Central memory CD8-positive, alpha-beta T cell (primary cell): Measurements from ENCODE around the gene TMOD2.

Source experiments
- ATAC-seq: fragments of 150-1000 bp; cut with Tn5 transposase; replicated peaks from 2 replicates; pipeline ENCODE4 v1.10.0; 2022; ENCODE audit warnings: mild to moderate bottlenecking, moderate FRiP score, moderate number of reproducible peaks; ENCODE audit not compliant: poor library complexity, severe bottlenecking; ENCODE audit errors: extremely low read depth
- DNase-seq, 2 donors: peaks; one replicate each; pipeline ENCODE4 v3.0.0; 2021; ENCODE audit warnings: low spot score in 2 of 2
- H3K27ac Mint-ChIP-seq: one replicate; pipeline ENCODE4 v1.8.0; 2022; ENCODE audit warnings: low read depth, mild to moderate bottlenecking, moderate library complexity, mixed read lengths
- H3K27me3 Mint-ChIP-seq: one replicate; pipeline ENCODE4 v1.8.0; 2022; ENCODE audit warnings: mixed read lengths
- H3K36me3 Mint-ChIP-seq: one replicate; pipeline ENCODE4 v1.8.0; 2022; ENCODE audit warnings: mild to moderate bottlenecking, moderate library complexity, mixed read lengths; ENCODE audit not compliant: insufficient read depth
- H3K4me1 Mint-ChIP-seq: one replicate; pipeline ENCODE4 v1.8.0; 2022; ENCODE audit warnings: mixed read lengths
- H3K4me3 Mint-ChIP-seq: one replicate; pipeline ENCODE4 v1.8.0; 2022; ENCODE audit warnings: mild to moderate bottlenecking, moderate library complexity, mixed read lengths
- H3K9me3 Mint-ChIP-seq: one replicate; pipeline ENCODE4 v1.8.0; 2022; ENCODE audit warnings: mixed read lengths

Gene TMOD2

DNA sequence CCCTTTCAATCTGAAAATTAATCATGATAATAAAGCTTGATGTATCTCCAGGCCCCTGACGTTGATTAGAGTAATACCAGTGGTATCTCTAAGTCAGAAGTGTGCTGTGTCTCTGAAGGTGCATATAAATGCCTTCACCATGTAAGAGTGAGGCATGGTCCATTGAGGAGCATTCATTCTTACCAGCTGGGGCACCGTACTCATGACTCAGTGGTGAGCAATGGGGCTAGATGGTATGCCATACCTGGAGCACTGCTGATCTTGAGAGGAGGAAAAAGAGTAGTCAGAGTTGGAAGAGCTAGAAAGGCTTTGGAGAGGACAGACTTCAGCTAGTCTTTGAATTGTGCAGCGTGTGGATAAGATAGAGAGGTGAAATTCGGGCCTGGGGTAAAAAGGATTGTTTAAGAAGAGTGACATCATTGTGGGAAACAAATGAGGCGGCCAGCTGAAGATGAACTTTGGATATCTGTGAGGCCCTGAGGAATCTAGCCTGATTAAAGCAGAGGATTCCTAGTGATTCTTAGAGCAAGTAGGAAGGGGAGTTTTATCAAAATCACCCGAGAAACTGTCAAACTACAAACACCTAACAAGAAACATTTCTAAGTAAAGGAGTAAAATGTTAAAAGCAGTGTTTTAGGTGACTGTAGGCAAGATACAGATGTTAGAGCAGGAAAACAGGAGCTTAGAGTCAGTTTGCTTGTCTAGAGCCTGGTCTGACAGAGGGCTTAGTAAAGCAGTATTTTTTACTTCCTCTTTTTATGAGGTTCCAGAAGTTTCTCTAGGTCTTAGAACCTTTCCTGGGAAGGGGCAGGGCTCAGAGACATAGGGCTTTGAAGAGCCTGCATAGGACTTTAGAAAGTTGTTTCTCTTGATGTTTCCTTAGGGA is 91.7 kb downstream of the TMOD2 start:
- ATAC-seq (no peak), DNase-seq (no peak)
- Mint-ChIP-seq H3K36me3 (peaks cover 2% of the 10 kb centered on the region), H3K9me3 (no peaks in the 10 kb centered on the region), H3K4me3 (no peak overlapping the region), H3K27me3 (no peaks in the 10 kb centered on the region), H3K27ac (no peak overlapping the region), H3K4me1 (peaks cover 68% of the 10 kb centered on the region)

DNA sequence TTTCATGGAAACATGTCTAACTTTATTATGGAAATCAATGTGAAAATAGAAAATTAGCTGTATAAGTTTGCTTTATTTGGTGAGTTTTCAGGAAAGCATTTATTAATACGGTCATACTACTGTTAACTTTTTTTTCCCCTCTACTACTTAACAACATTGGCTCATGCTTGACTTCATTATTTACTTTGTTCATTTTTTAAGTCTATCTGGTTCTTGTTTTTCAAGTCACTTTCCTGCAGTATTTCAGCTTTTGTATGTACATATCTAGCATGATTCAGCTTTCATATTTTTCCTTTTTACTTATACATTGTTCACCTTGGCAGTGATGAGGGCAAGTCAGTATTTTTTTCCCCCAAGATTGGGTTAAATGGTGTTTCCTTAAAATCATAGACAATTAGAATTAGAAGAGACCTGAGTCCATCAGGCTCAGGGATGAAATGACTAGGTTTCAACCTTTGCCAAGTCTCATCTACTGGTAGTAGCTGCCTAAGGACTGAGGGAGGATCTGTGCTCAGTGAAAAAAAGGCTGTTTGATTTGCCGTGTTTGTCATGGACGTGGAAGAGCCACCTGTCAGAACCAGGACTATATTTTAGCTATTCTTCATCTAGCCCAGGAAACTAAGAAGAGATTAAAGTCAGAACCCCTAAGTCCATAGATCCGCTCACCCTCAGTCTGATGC is 93.5 kb downstream of the TMOD2 start:
- Mint-ChIP-seq H3K9me3 (no peaks in the 10 kb centered on the region), H3K27me3 (no peaks in the 10 kb centered on the region), H3K4me3 (no peak overlapping the region), H3K4me1 (peaks cover 70% of the 10 kb centered on the region), H3K36me3 (peaks cover 4% of the 10 kb centered on the region), H3K27ac (no peak overlapping the region)
- ATAC-seq = no peak
- no peak for DNase-seq

DNA sequence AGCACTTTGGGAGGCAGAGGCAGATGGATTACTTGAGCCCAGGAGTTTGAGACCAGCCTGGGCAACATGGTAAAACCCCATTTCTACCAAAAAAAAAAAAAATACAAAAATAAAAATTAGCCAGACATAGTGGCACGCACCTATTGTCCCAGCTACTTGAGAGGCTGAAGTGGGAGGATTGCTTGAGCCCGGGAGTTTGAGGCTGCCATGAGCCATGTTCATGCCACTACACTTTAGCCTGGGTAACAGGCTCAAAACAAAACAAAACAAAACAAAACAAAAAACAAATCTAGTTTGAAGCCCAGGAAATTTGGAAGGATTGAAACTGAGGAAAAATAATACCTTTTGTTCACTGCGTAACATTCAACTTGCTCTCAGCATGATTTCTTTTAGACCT is 94.7 kb downstream of the TMOD2 start:
- H3K27me3 Mint-ChIP-seq = no peaks in the 10 kb centered on the region
- no peaks in the 10 kb centered on the region for H3K9me3 Mint-ChIP-seq
- no peak for ATAC-seq
- H3K4me1 Mint-ChIP-seq = peaks cover 70% of the 10 kb centered on the region
- no peak overlapping the region for H3K27ac Mint-ChIP-seq
- DNase-seq = no peak
- H3K4me3 Mint-ChIP-seq = no peak overlapping the region
- H3K36me3 Mint-ChIP-seq = peaks cover 5% of the 10 kb centered on the region

DNA sequence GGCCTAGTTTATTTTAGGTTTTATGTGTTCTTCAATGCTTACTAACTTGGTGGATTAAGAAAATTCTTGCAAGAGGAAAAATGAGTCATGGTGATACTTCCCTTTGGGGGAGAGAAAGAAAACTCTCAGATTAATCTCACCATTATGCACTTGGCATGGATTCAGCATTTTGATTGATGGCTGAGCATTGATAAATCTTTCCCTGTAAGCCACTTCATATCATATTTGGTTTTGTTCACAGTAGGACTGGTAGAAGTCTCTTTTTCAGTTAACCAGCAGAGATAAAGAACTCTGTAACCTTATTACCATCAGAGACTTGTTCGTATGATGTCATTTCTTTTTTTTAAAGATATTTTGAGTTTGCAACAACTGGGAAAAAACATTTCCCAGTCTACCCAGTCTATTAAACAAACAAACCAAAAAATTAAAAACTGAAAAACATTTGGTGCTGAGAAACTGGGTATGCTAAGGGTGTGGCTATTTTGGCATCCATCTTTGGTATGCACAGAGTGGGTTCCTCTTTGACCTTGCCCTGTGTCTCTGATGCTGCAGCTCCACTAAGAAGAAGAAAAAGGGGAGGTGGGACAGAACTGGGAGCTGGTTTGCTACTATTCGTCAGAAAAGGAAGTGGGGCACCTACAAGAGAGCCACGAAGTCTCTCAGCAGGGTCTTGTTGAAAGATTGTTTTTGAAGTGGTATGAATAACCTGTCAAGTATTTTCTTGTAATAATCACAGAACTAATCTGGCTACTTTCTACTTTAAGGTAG is 95.2 kb downstream of the TMOD2 start:
- no peak for ATAC-seq
- peaks cover 6% of the 10 kb centered on the region for H3K36me3 Mint-ChIP-seq
- H3K4me3 Mint-ChIP-seq = no peak overlapping the region
- peaks cover 68% of the 10 kb centered on the region for H3K4me1 Mint-ChIP-seq
- H3K9me3 Mint-ChIP-seq = no peaks in the 10 kb centered on the region
- H3K27me3 Mint-ChIP-seq = no peaks in the 10 kb centered on the region
- no peak overlapping the region for H3K27ac Mint-ChIP-seq
- DNase-seq = no peak

DNA sequence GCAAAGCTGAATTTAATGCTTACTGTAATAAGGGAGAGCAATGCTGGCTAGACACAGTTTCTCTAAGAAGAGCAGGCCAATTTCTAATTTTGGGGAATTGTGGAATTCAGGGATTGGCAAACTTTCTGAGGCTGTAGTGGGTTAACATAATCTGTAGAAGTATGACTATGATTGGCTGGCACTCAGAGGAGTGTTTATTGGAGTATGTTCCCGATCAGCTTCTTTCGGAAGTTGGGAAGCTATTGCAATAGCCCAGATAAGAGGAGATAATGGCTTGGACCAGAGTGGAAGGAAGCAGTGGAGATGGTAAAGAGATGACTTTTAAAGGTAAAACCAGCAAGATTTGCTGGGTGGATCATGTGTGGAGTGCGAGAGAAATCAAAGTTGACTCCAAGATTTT is 97.4 kb downstream of the TMOD2 start:
- peaks cover 6% of the 10 kb centered on the region for H3K36me3 Mint-ChIP-seq
- DNase-seq (no peak), ATAC-seq (no peak)

DNA sequence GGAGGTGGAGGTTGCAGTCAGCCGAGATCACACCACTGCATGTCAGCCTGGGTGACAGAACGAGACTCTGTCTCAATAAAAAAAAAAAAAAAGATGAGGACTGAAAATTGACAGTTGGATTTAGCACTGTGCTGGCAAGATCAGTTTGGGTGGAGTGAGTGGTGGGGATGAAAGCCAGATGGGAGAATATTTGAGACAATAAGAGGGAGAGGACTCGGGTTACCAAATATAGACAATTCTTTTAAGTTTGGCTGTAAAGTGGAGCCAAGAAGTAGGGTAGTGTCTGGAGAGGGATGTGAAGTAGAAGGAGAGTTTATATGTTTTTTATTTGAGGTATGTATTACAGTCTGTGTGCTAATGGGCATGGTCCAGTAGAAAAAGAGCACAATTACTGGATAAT is 98.5 kb downstream of the TMOD2 start:
- H3K27me3 Mint-ChIP-seq = no peaks in the 10 kb centered on the region

More for the DNA sequence above, 97.4 kb downstream of the TMOD2 start:
- no peaks in the 10 kb centered on the region for H3K27me3 Mint-ChIP-seq
- peak overlapping the region; percentile 37 for H3K27ac Mint-ChIP-seq
- peaks cover 66% of the 10 kb centered on the region for H3K4me1 Mint-ChIP-seq
- no peak overlapping the region for H3K4me3 Mint-ChIP-seq
- H3K9me3 Mint-ChIP-seq = no peaks in the 10 kb centered on the region

DNA sequence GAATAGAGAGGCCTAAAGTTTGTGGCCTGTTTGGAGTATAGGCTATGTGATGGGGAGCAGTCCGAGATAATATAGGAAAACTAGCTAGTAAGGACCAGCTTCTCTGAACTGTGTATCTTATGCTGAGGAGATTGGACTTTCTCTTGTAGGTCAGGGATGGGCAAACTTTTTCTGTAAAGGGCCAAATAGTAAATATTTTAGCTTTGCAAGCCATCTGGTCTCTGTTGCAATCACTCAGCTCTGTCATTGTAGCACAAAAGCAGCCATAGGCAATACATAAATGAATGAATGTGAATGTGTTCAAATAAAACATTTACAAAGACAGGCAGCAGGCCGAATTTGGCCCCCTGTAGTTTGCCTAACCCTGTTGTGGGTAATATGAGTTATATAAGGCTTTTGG is 102.6 kb downstream of the TMOD2 start:
- H3K4me3 Mint-ChIP-seq = no peak overlapping the region
- no peak for DNase-seq
- ATAC-seq = no peak
- H3K36me3 Mint-ChIP-seq = peaks cover 2% of the 10 kb centered on the region
- H3K9me3 Mint-ChIP-seq = no peaks in the 10 kb centered on the region
- H3K4me1 Mint-ChIP-seq = peaks cover 67% of the 10 kb centered on the region
- no peak overlapping the region for H3K27ac Mint-ChIP-seq
- no peaks in the 10 kb centered on the region for H3K27me3 Mint-ChIP-seq

More for the DNA sequence above, 98.5 kb downstream of the TMOD2 start:
- Mint-ChIP-seq H3K36me3 (peaks cover 6% of the 10 kb centered on the region), H3K27ac (no peak overlapping the region), H3K9me3 (no peaks in the 10 kb centered on the region), H3K4me3 (no peak overlapping the region), H3K4me1 (peaks cover 69% of the 10 kb centered on the region)
- no peak for ATAC-seq
- no peak for DNase-seq

DNA sequence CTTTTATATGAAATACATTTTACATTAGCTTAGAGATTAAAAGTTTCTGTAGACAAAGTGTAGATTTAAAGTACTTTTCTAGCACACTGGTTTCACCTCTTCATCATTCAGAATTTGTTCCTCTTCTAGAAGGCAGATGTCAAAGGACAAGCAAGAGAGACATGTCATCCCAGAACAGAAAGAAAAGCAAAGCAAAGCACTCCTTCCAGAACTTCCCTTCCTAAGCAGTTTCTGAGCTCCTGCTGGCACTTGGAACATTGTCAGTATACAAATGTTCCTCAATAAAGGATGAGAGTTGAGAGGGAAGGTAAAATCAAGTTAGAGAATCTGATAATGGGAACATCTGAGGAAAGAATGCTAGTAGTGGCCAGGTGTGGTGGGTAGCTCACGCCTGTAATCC is 104.2 kb downstream of the TMOD2 start:
- no peaks in the 10 kb centered on the region for H3K9me3 Mint-ChIP-seq
- DNase-seq (no peak), ATAC-seq (no peak)
- H3K27me3 Mint-ChIP-seq = no peaks in the 10 kb centered on the region
- peaks cover 2% of the 10 kb centered on the region for H3K36me3 Mint-ChIP-seq
- no peak overlapping the region for H3K27ac Mint-ChIP-seq
- peaks cover 63% of the 10 kb centered on the region for H3K4me1 Mint-ChIP-seq
- H3K4me3 Mint-ChIP-seq = no peak overlapping the region

DNA sequence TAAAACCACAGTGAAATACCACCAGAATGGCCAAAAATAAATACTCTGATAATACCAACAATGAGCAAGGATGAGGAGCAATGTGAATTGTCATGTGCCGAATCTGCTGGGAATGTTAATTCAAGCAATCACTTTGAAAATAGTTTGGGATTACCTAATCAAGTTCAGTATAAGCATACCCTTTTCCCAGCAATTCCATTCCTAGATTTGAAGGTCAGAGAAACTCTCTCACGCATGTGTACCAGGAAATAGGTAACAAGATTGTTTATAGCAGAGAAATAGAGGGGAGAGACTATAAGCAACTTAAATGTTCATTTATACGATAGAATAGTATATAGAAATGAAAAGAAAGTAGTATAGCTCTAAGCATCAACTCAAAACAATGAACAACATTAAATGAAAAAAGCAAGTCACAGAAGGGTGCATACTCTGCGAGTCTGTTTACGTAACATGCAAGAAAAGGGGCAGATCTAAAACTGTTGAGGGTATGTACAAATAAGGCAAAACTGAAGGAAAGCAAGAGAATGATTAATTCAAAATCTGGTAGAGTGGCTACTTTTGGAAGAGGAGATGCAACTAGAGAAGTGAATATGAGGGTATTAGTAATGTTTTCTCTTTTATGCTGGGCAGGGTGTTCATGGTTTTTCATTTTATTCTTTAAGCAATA is 105.5 kb downstream of the TMOD2 start:
- Mint-ChIP-seq H3K27me3 (no peaks in the 10 kb centered on the region), H3K36me3 (peaks cover 2% of the 10 kb centered on the region), H3K4me1 (peaks cover 66% of the 10 kb centered on the region), H3K27ac (no peak overlapping the region), H3K9me3 (no peaks in the 10 kb centered on the region), H3K4me3 (no peak overlapping the region)
- DNase-seq = no peak
- ATAC-seq = no peak

DNA sequence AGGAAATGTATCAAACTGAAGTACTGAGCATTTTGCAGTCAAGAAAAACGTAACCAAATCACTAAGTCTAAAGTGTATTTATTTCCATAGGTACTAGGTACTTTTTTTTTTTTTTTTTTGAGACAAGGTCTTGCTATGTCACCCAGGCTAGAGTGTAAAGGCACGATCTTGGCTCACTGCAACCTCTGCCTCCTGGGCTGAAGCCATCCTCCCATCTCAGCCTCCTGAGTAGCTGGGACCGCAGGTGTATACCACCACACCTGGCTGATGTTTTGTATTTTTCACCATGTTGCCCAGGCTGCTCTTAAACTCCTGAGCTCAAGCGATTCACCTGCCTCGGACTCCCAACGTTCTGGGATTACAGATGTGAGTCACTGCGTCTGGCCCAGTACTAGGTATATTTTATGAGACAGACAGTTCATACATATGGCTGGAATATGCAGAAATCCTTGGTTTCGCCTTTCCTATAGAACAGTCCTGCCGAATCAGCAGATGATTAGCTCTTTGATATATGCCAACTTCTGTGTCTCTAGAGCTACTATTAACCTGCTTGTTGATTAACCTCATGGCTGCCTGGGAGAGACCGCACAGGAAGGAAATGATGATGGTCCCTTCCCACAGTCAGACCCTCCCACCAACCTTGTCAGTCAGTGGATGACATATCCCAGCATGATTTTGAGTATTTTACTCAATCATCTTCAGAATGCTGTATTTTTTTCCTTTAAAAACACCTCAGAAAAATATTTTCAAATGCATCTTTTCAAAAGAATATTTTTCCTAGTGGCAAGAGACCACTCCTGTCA is 110.4 kb downstream of the TMOD2 start:
- Mint-ChIP-seq H3K36me3 (peaks cover 24% of the 10 kb centered on the region), H3K27me3 (no peaks in the 10 kb centered on the region), H3K27ac (peak overlapping the region; percentile 72), H3K4me3 (peak overlapping the region; percentile 58), H3K9me3 (no peaks in the 10 kb centered on the region), H3K4me1 (peaks cover 48% of the 10 kb centered on the region)
- DNase-seq (peak in 1 of 2 donors; percentile 39), ATAC-seq (peak; percentile 99)

DNA sequence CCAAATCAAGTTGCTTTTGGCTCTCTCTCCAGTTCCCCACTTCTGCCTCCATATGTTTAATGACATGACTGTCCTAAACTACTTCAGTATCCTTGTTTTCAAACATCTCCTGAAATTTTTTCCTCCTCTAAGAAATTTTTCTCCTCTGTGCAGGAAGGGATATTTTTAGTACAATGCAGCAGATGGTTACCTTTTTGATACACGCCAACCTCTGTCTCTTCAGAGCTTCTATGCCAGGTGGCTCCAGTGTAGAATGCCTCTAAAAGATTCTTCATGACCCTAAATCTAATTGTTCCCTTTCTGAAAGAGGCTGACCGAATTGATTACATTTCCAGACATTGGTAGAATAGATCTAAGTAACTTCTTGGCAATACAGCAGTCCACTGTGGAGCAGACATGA is 111.7 kb downstream of the TMOD2 start:
- peaks cover 28% of the 10 kb centered on the region for H3K36me3 Mint-ChIP-seq
- H3K27ac Mint-ChIP-seq = peak overlapping the region; percentile 42
- no peaks in the 10 kb centered on the region for H3K9me3 Mint-ChIP-seq
- no peak overlapping the region for H3K4me3 Mint-ChIP-seq
- H3K27me3 Mint-ChIP-seq = no peaks in the 10 kb centered on the region
- DNase-seq (no peak), ATAC-seq (no peak)
- H3K4me1 Mint-ChIP-seq = peaks cover 42% of the 10 kb centered on the region
